Measurements from ENCODE around the gene PPP1R9B.
A peak's percentile ranks its signal among the peaks of the same experiment; 100 is the strongest.

Gene PPP1R9B

GRCh38 chr17:50173335-50173941, 23.0 kb upstream of the PPP1R9B start:
- no peak for DNase-seq

DNA sequence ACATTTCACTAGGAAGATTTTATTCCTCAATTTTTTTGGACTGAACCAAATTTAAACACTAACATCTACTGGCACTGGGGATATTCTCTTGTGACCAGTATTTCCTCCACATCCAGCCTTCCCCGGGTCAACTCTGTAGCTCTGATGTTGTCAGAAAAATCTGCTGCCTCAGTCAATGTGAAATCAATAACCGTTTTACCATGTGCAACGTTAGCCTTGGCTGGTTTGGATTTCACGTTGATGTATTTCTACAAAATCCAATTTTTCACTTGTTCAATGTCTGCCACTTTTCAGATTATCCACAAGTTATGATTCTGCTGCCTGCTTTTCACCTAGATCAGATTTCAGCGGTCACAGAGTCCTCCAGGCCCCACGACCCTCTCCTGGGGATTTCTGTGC, 22.5 kb upstream of the PPP1R9B start:
- DNase-seq: no peak

- peak in 1 of 14 donors; percentile 66 for DNase-seq
Observed at GRCh38 chr17:50172130-50172529, 21.7 kb upstream of the PPP1R9B start.

DNA sequence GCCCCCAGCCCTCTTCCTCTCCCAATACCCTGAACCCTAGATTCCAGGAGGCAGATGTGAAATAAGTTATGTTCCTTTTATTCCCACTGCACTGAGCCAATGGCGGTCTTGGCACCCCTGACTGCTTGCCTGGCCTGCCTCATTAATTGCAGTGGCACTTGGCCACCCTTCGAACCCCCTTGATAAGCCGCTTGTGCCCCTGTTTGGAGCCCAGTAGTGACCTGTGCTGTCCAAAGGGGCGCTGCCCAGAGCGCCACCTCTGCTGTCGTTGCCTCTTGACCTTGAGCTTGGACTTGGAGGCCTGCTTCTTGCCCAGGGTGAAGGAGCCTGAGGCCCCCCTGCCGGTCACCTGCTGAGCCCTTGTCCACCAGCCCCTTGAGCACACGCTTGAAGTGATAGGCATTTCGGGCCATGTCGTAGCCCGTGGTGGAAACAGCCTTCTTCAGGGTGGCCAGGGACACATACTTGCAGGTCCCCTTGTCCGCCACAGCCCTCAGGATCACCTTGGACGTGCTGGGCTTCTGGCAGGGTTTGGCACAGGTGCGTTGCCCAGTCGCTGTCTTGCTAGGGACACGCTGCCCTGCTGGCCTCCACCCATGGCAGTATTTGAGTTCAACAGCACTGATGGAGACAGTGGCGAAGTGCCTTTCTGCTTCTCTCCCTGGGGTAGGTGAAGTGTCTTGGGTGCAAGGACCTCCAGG, 21.0 kb upstream of the PPP1R9B start:
- no peak for DNase-seq

DNA sequence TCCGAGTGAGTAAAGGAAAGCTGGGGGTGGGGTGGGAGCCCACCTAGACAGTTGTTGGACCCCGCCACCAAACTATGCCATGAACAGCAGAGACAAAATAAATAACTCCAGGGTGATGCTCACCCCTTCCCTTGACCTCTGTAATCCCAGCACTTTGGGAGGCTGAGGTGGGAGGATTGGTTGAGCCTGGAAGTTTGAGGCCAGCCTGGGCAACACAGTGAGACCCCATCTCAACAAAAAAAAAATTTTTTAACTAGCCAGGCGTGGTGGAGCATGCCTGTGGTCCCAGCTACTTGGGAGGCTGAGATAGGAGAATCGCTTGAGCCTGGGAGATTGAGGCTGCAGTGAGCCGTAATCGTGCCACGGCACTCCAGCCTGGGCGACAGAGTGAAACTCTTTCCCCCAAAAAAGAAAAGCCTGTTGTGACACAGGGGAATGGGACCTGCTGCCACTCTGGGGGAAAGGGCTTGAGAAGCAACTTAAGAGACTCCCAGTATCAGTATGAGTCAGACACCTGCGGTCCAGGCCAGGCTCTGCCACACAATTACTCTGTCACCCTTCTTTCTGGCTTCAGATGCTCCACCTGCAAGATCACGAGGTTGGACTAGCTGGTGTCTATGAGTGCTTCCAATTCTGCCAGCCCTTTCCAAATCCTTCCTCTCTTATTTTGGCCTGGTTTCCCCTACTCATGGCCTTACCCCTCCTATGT, 20.3 kb upstream of the PPP1R9B start:
- no peak for DNase-seq

- DNase-seq: no peak
Observed at GRCh38 chr17:50169881-50170459, 19.5 kb upstream of the PPP1R9B start.

- peak in 4 of 14 donors; percentile 15 to 44 (median 36) for DNase-seq
Observed at GRCh38 chr17:50169121-50169764, 18.8 kb upstream of the PPP1R9B start.

GRCh38 chr17:50168319-50168718, 17.8 kb upstream of the PPP1R9B start:
- no peak for DNase-seq

GRCh38 chr17:50167371-50167770, 16.9 kb upstream of the PPP1R9B start:
- DNase-seq: no peak

DNA sequence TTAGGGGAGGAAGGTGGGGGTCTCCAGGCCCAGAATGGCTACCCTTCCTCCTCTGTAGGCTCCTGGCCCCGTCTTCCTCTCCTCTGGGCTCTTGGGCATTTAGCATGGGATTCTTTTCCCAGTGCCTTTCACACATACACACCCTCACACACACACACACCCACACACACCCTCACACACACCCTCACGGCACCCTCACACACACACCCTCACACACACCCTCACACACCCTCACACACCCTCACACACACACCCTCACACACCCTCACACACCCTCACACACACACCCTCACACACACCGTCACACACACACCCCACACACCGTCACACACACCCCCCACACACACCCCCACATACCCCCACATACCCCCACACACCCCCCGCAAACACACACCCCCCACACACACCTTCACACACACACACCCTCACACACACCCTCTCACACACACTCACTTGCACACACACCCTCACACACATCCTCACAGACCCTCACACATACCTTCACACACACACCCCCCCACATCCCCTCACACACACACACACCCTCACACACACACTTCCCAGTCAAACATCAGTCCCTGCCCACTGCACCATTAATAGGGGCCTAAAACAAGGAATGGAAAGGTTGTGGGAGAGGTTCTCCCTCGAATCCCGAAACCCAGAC, 16.2 kb upstream of the PPP1R9B start:
- no peak for DNase-seq

DNA sequence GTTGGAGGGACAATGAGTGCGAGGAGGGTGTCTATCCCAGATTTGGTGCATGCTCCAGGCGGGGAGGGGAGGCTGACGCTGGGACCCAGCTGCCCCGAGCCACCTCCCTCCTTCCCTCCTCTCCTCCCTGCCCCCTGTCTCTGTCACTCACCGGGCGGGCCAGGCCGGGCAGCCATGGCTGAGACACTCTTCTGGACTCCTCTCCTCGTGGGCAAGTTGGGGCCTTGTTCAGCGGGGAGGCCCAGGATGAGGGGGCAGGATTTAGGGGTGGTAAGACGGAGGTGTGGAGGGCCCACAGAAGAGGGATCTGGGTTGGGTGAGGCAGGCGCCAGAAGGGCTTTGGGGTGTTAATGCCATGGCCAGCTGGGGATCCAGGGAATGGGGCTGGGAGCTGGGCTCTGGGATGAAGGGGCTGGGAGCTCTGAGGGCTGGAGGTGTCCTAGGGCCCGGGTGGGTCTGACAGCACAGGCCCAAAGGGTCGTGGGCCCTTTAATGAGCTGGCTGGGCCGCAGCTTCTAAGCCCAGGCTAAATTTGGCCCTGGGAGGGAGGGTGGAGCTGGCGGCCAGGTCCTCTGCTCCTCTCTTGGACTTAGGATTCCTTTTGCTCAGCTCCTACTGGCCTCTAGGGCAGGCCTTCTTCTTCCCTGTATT, 15.5 kb upstream of the PPP1R9B start, which contains the start of gene SGCA:
Gene SGCA, plus strand, starts transcription at position 139 of the 651 bp plus-strand sequence. Its CDS starts 36 bp downstream, at position 175.
- no peak for DNase-seq

DNA sequence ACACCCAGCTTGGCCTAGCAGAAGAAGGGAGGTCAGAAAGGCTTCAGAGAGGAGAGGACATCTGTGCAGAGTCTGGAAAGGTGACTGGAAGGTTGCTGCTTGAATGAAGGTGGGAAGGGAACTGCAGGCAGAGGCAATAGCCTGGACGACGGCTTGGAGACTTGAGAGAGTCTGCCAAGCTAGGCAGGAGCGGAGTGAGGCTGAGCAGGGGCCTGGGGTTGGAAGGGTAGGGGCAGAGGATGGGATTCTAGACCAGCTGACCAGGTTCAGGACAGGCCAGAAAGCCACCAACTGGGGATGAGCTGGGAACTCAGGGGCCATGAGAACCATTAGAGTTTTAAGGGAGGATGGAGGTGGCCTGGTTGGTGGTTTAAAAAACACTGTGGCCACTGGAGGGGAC, 15.0 kb upstream of the PPP1R9B start:
- no peak for DNase-seq

DNA sequence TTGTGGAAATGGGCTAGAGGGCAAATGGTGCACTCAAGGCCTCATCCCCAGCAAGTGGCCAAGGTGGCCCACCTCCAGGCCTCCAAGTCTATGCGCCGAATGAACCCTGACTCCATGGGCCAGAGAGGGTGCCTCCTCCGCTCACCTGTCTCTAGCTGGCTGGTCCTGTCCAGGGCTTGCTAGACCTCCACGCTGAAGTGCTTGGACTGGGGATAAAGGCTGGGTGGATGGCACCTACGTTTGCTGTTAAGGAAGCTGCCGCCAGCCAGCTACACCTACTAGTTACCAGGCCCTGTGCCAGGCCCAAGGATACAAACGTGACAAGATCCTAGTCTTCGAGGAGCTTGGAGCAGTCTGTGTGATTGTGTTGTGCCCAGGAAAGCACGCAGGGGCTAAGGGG, 14.6 kb upstream of the PPP1R9B start:
- DNase-seq: no peak

- no peak for DNase-seq
Observed at GRCh38 chr17:50164697-50164988, 14.2 kb upstream of the PPP1R9B start.

DNA sequence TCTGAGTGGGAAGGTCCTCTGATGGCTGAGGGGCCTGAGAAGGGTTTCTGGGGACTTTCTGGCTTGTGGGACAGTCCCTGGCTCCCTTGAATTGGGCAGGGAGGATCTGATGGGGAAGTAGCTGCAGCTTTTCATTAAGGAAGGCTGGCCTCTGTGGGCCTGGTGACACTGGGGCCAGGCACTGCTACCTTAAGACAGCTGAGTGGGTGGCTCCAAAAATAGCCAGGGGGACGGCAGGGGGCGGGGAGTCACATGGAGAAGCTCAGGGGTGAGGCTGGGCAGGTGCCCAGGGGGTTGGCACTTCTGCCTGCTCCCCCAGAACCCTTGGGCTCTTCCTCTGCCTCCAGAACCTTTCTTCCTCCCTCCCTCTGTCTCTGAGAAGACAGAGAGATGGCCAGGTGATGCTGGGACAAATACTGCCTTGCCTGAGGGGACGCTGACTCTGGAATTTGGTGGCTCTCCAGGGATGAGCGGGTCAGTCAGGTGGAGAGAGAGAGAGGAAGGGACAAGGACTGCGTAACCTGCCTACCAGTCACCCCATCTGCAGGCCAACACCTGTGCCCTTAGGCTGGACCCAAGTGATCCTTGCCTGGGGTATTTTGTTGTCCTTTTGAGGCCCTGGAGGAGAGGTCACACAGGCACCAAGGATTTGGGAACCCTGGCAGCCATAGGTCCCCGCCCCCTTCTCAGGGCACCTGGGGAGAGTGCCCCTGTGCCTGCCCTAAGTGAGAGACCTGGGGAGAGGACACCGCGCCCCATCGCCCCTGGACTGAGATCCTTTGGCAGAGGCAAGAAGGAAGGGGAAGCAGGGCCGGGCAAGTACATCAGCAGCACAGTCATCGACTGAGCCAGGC, 13.6 kb upstream of the PPP1R9B start:
- DNase-seq: no peak

- no peak for DNase-seq
Observed at GRCh38 chr17:50162466-50163254, 12.2 kb upstream of the PPP1R9B start.

GRCh38 chr17:50161911-50162288, 11.4 kb upstream of the PPP1R9B start:
- DNase-seq: no peak

DNA sequence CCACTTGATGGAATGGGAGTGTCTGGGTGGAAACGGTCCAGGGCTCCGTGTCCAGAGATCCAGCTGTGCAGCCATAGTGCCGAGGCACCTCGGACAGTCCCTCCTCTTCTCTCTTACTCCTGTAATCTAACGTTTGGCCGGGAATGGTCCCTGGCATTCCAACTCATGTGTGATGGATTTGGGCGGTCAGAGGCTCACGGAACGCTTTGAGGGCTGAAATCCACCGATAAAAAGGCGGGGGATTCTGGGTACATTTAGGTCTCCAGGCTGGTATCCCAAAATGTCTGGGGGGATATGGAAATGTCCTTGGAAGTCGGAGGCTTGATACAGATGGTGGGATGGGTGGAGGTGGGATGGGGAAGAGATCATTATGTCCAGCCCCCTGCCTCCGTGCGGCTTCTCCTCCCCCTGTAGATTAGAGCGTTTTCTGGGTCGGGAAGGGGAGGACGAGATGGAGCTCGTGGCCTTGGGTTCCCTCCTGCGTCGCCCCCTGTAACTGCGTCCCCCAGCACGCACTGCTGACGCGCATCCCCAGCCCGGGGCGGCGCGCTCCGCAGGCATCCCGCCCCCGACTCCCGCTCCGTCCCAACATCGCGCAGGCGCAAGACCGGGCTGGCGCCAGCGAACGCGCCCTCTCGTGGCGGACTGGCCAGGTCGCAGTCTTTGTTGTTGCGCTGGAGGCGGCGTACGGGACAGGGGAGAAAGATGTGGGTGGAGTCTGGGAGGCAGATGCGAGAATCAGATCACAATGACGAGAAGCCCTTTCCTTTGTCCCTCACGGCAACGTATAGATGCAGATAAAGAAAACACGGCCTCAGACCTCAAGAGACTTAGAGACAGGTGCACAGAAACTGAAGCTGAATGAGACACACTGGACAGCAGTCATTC, 10.8 kb upstream of the PPP1R9B start:
- DNase-seq: peak; percentile 55 to 93 (median 83)

GRCh38 chr17:50157891-50158290, 7.4 kb upstream of the PPP1R9B start:
- no peak for DNase-seq
